K562 (cell line): ENCODE data around the gene ZBTB48. TPM values are rescaled to one million over a fixed set of nuclear protein-coding genes. Genes with fewer than 3 reads are reported as not detected.
A peak's percentile ranks its signal among the peaks of the same experiment; 100 is the strongest.

Experiments used
- ARHGAP35 ChIP-seq: fragments of 450-650 bp; IDR thresholded peaks from 2 replicates; pipeline ENCODE4 v1.6.1; 2018; ENCODE audit not compliant: partially characterized antibody
- CHD2 ChIP-seq: IDR thresholded peaks from 2 replicates; pipeline ENCODE4 v1.6.1; 2011; ENCODE audit warnings: low read depth, low read length
- L3MBTL2 ChIP-seq: fragments of 450-650 bp; IDR thresholded peaks from 2 replicates; pipeline ENCODE4 v1.6.1; 2016; ENCODE audit warnings: mild to moderate bottlenecking, moderate library complexity
- MCM7 ChIP-seq, 2 experiments: fragments of 450-650 bp; IDR thresholded peaks; 2 replicates each; pipeline ENCODE4 v1.6.1; 2016 to 2018
- NCOA2 ChIP-seq, 2 experiments: fragments of 450-650 bp; IDR thresholded peaks; 2 replicates each; pipeline ENCODE4 v1.6.1; 2018; ENCODE audit warnings: mild to moderate bottlenecking in 2 of 2, moderate library complexity in 1 of 2; ENCODE audit not compliant: partially characterized antibody in 2 of 2
- PHF8 ChIP-seq: fragments of 200-600 bp; sonication (generic); IDR thresholded peaks from 2 replicates; pipeline ENCODE4 v1.6.1; 2012; ENCODE audit warnings: mixed run types, mild to moderate bottlenecking, inconsistent platforms, low read length, moderate library complexity, borderline replicate concordance
- RBFOX2 ChIP-seq: fragments of 200-400 bp; formaldehyde crosslinking; IDR thresholded peaks from 2 replicates; pipeline ENCODE4 v1.6.1; 2017; ENCODE audit warnings: low read depth, mild to moderate bottlenecking, low read length, moderate library complexity
- SAP30 ChIP-seq: fragments of 200-600 bp; sonication (generic); IDR thresholded peaks from 2 replicates; pipeline ENCODE4 v1.6.1; 2012; ENCODE audit warnings: borderline replicate concordance, low read depth, mild to moderate bottlenecking, moderate library complexity, low read length, control low read depth, inconsistent platforms; ENCODE audit not compliant: insufficient read depth, poor library complexity, severe bottlenecking
- SLC30A9 ChIP-seq: fragments of 250-450 bp; sonication (Bioruptor Pico); IDR thresholded peaks from 2 replicates; pipeline ENCODE4 v1.8.0; 2022; ENCODE audit warnings: mild to moderate bottlenecking, moderate library complexity
- TGIF2 ChIP-seq: sonication (generic); formaldehyde crosslinking; IDR thresholded peaks from 2 replicates; pipeline ENCODE4 v1.8.1; 2022; ENCODE audit warnings: mild to moderate bottlenecking, missing genetic modification reagents, moderate library complexity
- THRAP3 ChIP-seq: fragments of 450-650 bp; IDR thresholded peaks from 2 replicates; pipeline ENCODE4 v1.6.1; 2016; ENCODE audit warnings: mild to moderate bottlenecking, inconsistent platforms, borderline replicate concordance
- ZBED1 ChIP-seq: IDR thresholded peaks from 2 replicates; pipeline ENCODE4 v1.6.1; 2014
- ZNF134 ChIP-seq: fragments of 250-450 bp; sonication (Bioruptor Pico); conservative IDR thresholded peaks from 2 replicates; pipeline ENCODE4 v1.4.0; 2020
- polyA plus RNA-seq, 8 experiments: library from polyadenylated mRNA; depleted of rRNA in 4 of 8; stranded (reverse) in 5 of 8; unstranded in 3 of 8; fragments of >200 nt; fragmentation: Nextera tagmentation in 2 of 8; fragmentation: Illumina TruSeq in 1 of 8; extraction: Ambion mirVana in 2 of 8; extraction: Trizol in 1 of 8; gene quantifications; 2 replicates each; pipeline versions ENCODE4 v1.2.1 to v1.2.3, GENCODE V29; 2011 to 2014; ENCODE audit warnings: inconsistent platforms in 1 of 8, missing spikeins in 1 of 8
- total RNA-seq, 7 experiments: library from RNA; depleted of rRNA in 6 of 7; stranded (reverse); fragments of >200 nt in 6 of 7; fragmentation: Illumina TruSeq in 2 of 7; extraction: Trizol in 2 of 7; gene quantifications; 2 replicates each; pipeline versions ENCODE4 v1.2.1 to v1.2.3, GENCODE V29; 2011 to 2021; ENCODE audit warnings: low replicate concordance in 1 of 7
- TF ChIP-seq, protein P1 (sequence below): fragments of 250-450 bp; sonication (Bioruptor Pico); IDR thresholded peaks from 2 replicates; pipeline ENCODE4 v1.4.0; 2020; ENCODE audit warnings: borderline replicate concordance
- TF ChIP-seq, protein P2 (sequence below): fragments of 250-450 bp; sonication (Bioruptor Pico); IDR thresholded peaks from 2 replicates; pipeline ENCODE4 v1.8.0; 2021; ENCODE audit warnings: mild to moderate bottlenecking, moderate library complexity
- TF ChIP-seq, protein P3 (sequence below): fragments of 250-450 bp; sonication (Bioruptor Pico); IDR thresholded peaks from 2 replicates; pipeline ENCODE4 v1.5.1; 2021; ENCODE audit warnings: mild to moderate bottlenecking
- TF ChIP-seq, protein P4 (sequence below): fragments of 250-450 bp; sonication (Bioruptor Pico); IDR thresholded peaks from 2 replicates; pipeline ENCODE4 v1.8.0; 2022; ENCODE audit warnings: moderate library complexity, mild to moderate bottlenecking, inconsistent platforms
- TF ChIP-seq, protein P5 (sequence below): sonication (generic); formaldehyde crosslinking; IDR thresholded peaks from 2 replicates; pipeline ENCODE4 v1.8.1; 2023; ENCODE audit warnings: mild to moderate bottlenecking, missing genetic modification reagents

The ZBTB48 gene
- total and polyA plus RNA-seq, 9 of the 15 experiments (the other 6 are each of a cell fraction or from before 2014, with no cell fraction given) = 1.9 to 66.9 (median 29.5) TPM

DNA sequence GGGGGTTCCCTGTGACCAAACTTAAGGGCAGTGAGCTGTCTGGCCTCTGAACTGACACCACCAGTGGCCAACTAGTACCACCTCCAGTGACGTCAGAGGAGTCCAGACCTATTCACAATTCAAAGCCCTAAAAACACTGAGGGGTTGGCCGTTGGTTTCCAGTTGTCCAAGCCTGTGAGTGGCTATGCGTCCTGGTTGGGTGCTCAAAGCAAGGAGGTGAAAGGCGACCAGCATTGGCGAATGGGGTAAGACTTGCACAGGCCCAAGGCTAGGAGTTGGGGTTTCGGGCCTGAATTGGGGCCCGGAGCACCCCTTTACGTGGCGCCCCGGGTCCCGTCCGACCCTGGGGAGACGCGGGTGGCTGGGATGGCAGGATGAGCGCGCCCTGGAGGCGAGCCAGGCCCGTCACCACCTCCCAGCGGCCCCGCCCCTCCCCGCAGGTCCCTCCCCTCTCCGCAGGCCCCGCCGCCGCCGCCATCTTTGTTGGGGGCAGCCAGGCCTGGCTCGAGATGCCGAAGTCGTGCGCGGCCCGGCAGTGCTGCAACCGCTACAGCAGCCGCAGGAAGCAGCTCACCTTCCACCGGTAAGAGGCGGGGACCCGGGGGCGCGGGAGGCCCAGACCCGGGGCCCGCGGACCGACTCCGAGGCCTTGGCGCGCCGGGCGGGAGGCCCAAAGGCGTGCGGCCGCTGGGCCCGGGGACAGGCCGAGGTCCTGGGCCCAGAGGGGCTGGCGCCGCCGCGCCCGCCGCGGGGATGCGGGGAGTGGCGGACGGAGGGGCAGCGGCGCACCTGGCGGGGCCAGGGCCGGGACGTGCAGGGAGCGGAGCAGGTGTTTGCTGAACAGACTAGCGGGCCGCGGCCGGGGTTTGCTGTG lies 45.2 kb downstream of the ZBTB48 start, which contains the start of gene THAP3 (continued):
- TF ChIP-seq, protein P1, sequence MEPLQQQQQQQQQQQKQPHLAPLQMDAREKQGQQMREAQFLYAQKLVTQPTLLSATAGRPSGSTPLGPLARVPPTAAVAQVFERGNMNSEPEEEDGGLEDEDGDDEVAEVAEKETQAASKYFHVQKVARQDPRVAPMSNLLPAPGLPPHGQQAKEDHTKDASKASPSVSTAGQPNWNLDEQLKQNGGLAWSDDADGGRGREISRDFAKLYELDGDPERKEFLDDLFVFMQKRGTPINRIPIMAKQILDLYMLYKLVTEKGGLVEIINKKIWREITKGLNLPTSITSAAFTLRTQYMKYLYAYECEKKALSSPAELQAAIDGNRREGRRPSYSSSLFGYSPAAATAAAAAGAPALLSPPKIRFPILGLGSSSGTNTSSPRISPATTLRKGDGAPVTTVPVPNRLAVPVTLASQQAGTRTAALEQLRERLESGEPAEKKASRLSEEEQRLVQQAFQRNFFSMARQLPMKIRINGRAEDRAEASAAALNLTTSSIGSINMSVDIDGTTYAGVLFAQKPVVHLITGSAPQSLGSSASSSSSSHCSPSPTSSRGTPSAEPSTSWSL = no peak; the same call in 1 of the 2 replicates
- TF ChIP-seq, protein P2, sequence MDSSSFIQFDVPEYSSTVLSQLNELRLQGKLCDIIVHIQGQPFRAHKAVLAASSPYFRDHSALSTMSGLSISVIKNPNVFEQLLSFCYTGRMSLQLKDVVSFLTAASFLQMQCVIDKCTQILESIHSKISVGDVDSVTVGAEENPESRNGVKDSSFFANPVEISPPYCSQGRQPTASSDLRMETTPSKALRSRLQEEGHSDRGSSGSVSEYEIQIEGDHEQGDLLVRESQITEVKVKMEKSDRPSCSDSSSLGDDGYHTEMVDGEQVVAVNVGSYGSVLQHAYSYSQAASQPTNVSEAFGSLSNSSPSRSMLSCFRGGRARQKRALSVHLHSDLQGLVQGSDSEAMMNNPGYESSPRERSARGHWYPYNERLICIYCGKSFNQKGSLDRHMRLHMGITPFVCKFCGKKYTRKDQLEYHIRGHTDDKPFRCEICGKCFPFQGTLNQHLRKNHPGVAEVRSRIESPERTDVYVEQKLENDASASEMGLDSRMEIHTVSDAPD = no peak
- no peak for TF ChIP-seq THRAP3
- TF ChIP-seq L3MBTL2 = peak; percentile 42; the same call in 1 of the 2 replicates
- TF ChIP-seq, protein P3, sequence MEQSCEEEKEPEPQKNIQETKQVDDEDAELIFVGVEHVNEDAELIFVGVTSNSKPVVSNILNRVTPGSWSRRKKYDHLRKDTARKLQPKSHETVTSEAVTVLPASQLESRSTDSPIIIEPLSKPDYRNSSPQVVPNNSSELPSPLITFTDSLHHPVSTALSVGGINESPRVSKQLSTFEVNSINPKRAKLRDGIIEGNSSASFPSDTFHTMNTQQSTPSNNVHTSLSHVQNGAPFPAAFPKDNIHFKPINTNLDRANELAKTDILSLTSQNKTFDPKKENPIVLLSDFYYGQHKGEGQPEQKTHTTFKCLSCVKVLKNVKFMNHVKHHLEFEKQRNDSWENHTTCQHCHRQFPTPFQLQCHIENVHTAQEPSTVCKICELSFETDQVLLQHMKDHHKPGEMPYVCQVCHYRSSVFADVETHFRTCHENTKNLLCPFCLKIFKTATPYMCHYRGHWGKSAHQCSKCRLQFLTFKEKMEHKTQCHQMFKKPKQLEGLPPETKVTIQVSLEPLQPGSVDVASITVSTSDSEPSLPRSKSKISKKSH (CRISPR knock-in tag) = no peak
- TF ChIP-seq CHD2 = no peak; the same call in 1 of the 2 replicates
- peak; percentile 78; the same call in 1 of the 2 replicates for TF ChIP-seq TGIF2
- TF ChIP-seq, protein P4, sequence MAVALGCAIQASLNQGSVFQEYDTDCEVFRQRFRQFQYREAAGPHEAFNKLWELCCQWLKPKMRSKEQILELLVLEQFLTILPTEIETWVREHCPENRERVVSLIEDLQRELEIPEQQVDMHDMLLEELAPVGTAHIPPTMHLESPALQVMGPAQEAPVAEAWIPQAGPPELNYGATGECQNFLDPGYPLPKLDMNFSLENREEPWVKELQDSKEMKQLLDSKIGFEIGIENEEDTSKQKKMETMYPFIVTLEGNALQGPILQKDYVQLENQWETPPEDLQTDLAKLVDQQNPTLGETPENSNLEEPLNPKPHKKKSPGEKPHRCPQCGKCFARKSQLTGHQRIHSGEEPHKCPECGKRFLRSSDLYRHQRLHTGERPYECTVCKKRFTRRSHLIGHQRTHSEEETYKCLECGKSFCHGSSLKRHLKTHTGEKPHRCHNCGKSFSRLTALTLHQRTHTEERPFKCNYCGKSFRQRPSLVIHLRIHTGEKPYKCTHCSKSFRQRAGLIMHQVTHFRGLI (CRISPR knock-in tag) = no peak
- peak; percentile 60 for TF ChIP-seq SAP30
- no peak for TF ChIP-seq SLC30A9 (CRISPR knock-in tag)
- no peak for TF ChIP-seq NCOA2 (IDR thresholded peaks at IDR 0.05; ENCODE audit: partially characterized antibody in 2 of 2)
- no peak for TF ChIP-seq ARHGAP35
- TF ChIP-seq RBFOX2 = peak; percentile 72
- peak; percentile 76; the same call in 1 of the 2 replicates for TF ChIP-seq PHF8
- TF ChIP-seq MCM7 (IDR thresholded peaks at IDR 0.05) = no peak
- no peak for TF ChIP-seq ZNF134
- peak; percentile 15; the same call in 1 of the 2 replicates for TF ChIP-seq ZBED1
- TF ChIP-seq, protein P5, sequence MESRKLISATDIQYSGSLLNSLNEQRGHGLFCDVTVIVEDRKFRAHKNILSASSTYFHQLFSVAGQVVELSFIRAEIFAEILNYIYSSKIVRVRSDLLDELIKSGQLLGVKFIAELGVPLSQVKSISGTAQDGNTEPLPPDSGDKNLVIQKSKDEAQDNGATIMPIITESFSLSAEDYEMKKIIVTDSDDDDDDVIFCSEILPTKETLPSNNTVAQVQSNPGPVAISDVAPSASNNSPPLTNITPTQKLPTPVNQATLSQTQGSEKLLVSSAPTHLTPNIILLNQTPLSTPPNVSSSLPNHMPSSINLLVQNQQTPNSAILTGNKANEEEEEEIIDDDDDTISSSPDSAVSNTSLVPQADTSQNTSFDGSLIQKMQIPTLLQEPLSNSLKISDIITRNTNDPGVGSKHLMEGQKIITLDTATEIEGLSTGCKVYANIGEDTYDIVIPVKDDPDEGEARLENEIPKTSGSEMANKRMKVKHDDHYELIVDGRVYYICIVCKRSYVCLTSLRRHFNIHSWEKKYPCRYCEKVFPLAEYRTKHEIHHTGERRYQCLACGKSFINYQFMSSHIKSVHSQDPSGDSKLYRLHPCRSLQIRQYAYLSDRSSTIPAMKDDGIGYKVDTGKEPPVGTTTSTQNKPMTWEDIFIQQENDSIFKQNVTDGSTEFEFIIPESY (CRISPR knock-in tag) = no peak
